ENCODE measurements around the gene H2BW2. TPM values are rescaled to one million over a fixed set of nuclear protein-coding genes. Genes with fewer than 3 reads are reported as not detected.
"Not testable (repeated sequence)": the region's sequence is repeated elsewhere in the genome, so short reads cannot be mapped to it uniquely, and the experiment has no call there.

Gene H2BW2
- total RNA-seq, result not detected
- polyA plus RNA-seq, result not detected
- long read RNA-seq, donor 1, result 0 reads
- long read RNA-seq, donor 2, result 0 reads

GRCh38 chrX:104039689-104040505, at the start of gene H2BW2:
TSS of gene H2BW2 (plus strand) at chrX:104039956. CDS start at chrX:104039995, 39 bp downstream.
- Histone ChIP-seq H3K27ac (ENCODE audit: low read depth in 1 of 2, low read length in 2 of 2) (no peak within 1 kb of the TSS), H3K4me3 (ENCODE audit: low read length in 2 of 2) (no peak within 1 kb of the TSS), H3K27me3 (ENCODE audit: control insufficient read depth in 1 of 2, insufficient read depth in 2 of 2, low read length in 1 of 2) (no peaks in the 10 kb centered on the region), H3K36me3 (ENCODE audit: control insufficient read depth in 1 of 2, insufficient read depth in 2 of 2, low read length in 1 of 2) (no peaks in the 10 kb centered on the region), H3K4me1 (ENCODE audit: control insufficient read depth in 1 of 2, insufficient read depth in 2 of 2, low read length in 2 of 2) (no peaks in the 10 kb centered on the region), H3K9me3 (ENCODE audit: control insufficient read depth, low read length) (no peaks in the 10 kb centered on the region)
- 90 to 95% methylated on average over 39 of the region's 39 CpGs for WGBS, 2 donors
- intact Hi-C loops (cut with DNase I), result no loop called here
- ATAC-seq (ENCODE audit: low FRiP score) (no peak), DNase-seq (no peak)

GRCh38 chrX:103999234-103999633, 40.5 kb upstream of the H2BW2 start:
- no peaks in the 10 kb centered on the region for H3K9me3 ChIP-seq (ENCODE audit: control insufficient read depth, low read length)
- H3K36me3 ChIP-seq (ENCODE audit: control insufficient read depth in 1 of 2, insufficient read depth in 2 of 2, low read length in 1 of 2), result no peaks in the 10 kb centered on the region
- no peak overlapping the region for H3K27ac ChIP-seq (ENCODE audit: low read depth in 1 of 2, low read length in 2 of 2)
- ATAC-seq (ENCODE audit: low FRiP score) (no peak), DNase-seq (no peak)
- no peak overlapping the region for H3K4me3 ChIP-seq (ENCODE audit: low read length in 2 of 2)
- H3K4me1 ChIP-seq (ENCODE audit: control insufficient read depth in 1 of 2, insufficient read depth in 2 of 2, low read length in 2 of 2), result no peaks in the 10 kb centered on the region
- 56 to 70% methylated on average over 5 of the region's 5 CpGs for WGBS, 2 donors
- no peaks in the 10 kb centered on the region for H3K27me3 ChIP-seq (ENCODE audit: control insufficient read depth in 1 of 2, insufficient read depth in 2 of 2, low read length in 1 of 2)
- intact Hi-C loops (cut with DNase I), result no loop called here

- no peaks in the 10 kb centered on the region for H3K9me3 ChIP-seq (ENCODE audit: control insufficient read depth, low read length)
- DNase-seq, result no peak
- no peaks in the 10 kb centered on the region for H3K36me3 ChIP-seq (ENCODE audit: control insufficient read depth in 1 of 2, insufficient read depth in 2 of 2, low read length in 1 of 2)
- no peaks in the 10 kb centered on the region for H3K27me3 ChIP-seq (ENCODE audit: control insufficient read depth in 1 of 2, insufficient read depth in 2 of 2, low read length in 1 of 2)
- no peak for ATAC-seq (ENCODE audit: low FRiP score)
- no peak overlapping the region for H3K27ac ChIP-seq (ENCODE audit: low read depth in 1 of 2, low read length in 2 of 2)
- intact Hi-C loops (cut with DNase I), result no loop called here
- no peak overlapping the region for H3K4me3 ChIP-seq (ENCODE audit: low read length in 2 of 2)
- H3K4me1 ChIP-seq (ENCODE audit: control insufficient read depth in 1 of 2, insufficient read depth in 2 of 2, low read length in 2 of 2), result no peaks in the 10 kb centered on the region
- 66 to 71% methylated on average over 5 of the region's 5 CpGs for WGBS, 2 donors
Observed at GRCh38 chrX:104008831-104009230, 30.9 kb upstream of the H2BW2 start.

GRCh38 chrX:104013158-104013557, 26.6 kb upstream of the H2BW2 start:
- no peak overlapping the region for H3K27ac ChIP-seq (ENCODE audit: low read depth in 1 of 2, low read length in 2 of 2)
- H3K4me1 ChIP-seq (ENCODE audit: control insufficient read depth in 1 of 2, insufficient read depth in 2 of 2, low read length in 2 of 2), result no peaks in the 10 kb centered on the region
- intact Hi-C loops (cut with DNase I), result no loop called here
- WGBS, 2 donors, result 89 to 96% methylated on average over 24 of the region's 24 CpGs
- no peak overlapping the region for H3K4me3 ChIP-seq (ENCODE audit: low read length in 2 of 2)
- H3K36me3 ChIP-seq (ENCODE audit: control insufficient read depth in 1 of 2, insufficient read depth in 2 of 2, low read length in 1 of 2), result no peaks in the 10 kb centered on the region
- DNase-seq, result no peak
- ATAC-seq (ENCODE audit: low FRiP score), result no peak
- no peaks in the 10 kb centered on the region for H3K27me3 ChIP-seq (ENCODE audit: control insufficient read depth in 1 of 2, insufficient read depth in 2 of 2, low read length in 1 of 2)
- H3K9me3 ChIP-seq (ENCODE audit: control insufficient read depth, low read length), result no peaks in the 10 kb centered on the region

- intact Hi-C loops (cut with DNase I), result no loop called here
- H3K4me3 ChIP-seq (ENCODE audit: low read length in 2 of 2), result no peak within 1 kb of the TSS
- H3K4me1 ChIP-seq (ENCODE audit: control insufficient read depth in 1 of 2, insufficient read depth in 2 of 2, low read length in 2 of 2), result no peaks in the 10 kb centered on the region
- H3K9me3 ChIP-seq (ENCODE audit: control insufficient read depth, low read length), result no peaks in the 10 kb centered on the region
- no peaks in the 10 kb centered on the region for H3K27me3 ChIP-seq (ENCODE audit: control insufficient read depth in 1 of 2, insufficient read depth in 2 of 2, low read length in 1 of 2)
- DNase-seq (no peak), ATAC-seq (ENCODE audit: low FRiP score) (no peak)
- H3K36me3 ChIP-seq (ENCODE audit: control insufficient read depth in 1 of 2, insufficient read depth in 2 of 2, low read length in 1 of 2), result no peaks in the 10 kb centered on the region
- WGBS, 2 donors, result 88 to 92% methylated on average over 20 of the region's 20 CpGs
- no peak within 1 kb of the TSS for H3K27ac ChIP-seq (ENCODE audit: low read depth in 1 of 2, low read length in 2 of 2)
Observed at GRCh38 chrX:104013606-104014005, 26.1 kb upstream of the H2BW2 start, which contains the start of gene H2BW1. TSS of gene H2BW1 (minus strand) at chrX:104013708. CDS start at chrX:104013576, 132 bp downstream.

- H3K27ac ChIP-seq (ENCODE audit: low read depth in 1 of 2, low read length in 2 of 2); H3K9me3 ChIP-seq (ENCODE audit: control insufficient read depth, low read length); ATAC-seq (ENCODE audit: low FRiP score); H3K36me3 ChIP-seq (ENCODE audit: control insufficient read depth in 1 of 2, insufficient read depth in 2 of 2, low read length in 1 of 2); H3K27me3 ChIP-seq (ENCODE audit: control insufficient read depth in 1 of 2, insufficient read depth in 2 of 2, low read length in 1 of 2); H3K4me3 ChIP-seq (ENCODE audit: low read length in 2 of 2); intact Hi-C loops (cut with DNase I); H3K4me1 ChIP-seq (ENCODE audit: control insufficient read depth in 1 of 2, insufficient read depth in 2 of 2, low read length in 2 of 2); DNase-seq: not testable (repeated sequence)
- WGBS, 2 donors, result 62 to 73% methylated on average over 8 of the region's 8 CpGs
Observed at GRCh38 chrX:104015576-104015975, 24.2 kb upstream of the H2BW2 start.

GRCh38 chrX:104018126-104018525, 21.6 kb upstream of the H2BW2 start:
- Histone ChIP-seq H3K27me3 (ENCODE audit: control insufficient read depth in 1 of 2, insufficient read depth in 2 of 2, low read length in 1 of 2) (no peaks in the 10 kb centered on the region), H3K27ac (ENCODE audit: low read depth in 1 of 2, low read length in 2 of 2) (no peak overlapping the region), H3K4me1 (ENCODE audit: control insufficient read depth in 1 of 2, insufficient read depth in 2 of 2, low read length in 2 of 2) (no peaks in the 10 kb centered on the region), H3K4me3 (ENCODE audit: low read length in 2 of 2) (no peak overlapping the region), H3K36me3 (ENCODE audit: control insufficient read depth in 1 of 2, insufficient read depth in 2 of 2, low read length in 1 of 2) (no peaks in the 10 kb centered on the region), H3K9me3 (ENCODE audit: control insufficient read depth, low read length) (no peaks in the 10 kb centered on the region)
- WGBS, 2 donors, result 79 to 90% methylated on average over 11 of the region's 11 CpGs
- intact Hi-C loops (cut with DNase I), result no loop called here
- no peak for ATAC-seq (ENCODE audit: low FRiP score)
- DNase-seq, result no peak

- H3K27me3 ChIP-seq (ENCODE audit: control insufficient read depth in 1 of 2, insufficient read depth in 2 of 2, low read length in 1 of 2), result no peaks in the 10 kb centered on the region
- WGBS, 2 donors, result 87 to 89% methylated on average over 4 of the region's 4 CpGs
- ATAC-seq (ENCODE audit: low FRiP score), result no peak
Observed at GRCh38 chrX:104041003-104041402, 1.2 kb downstream of the H2BW2 start.

GRCh38 chrX:104045642-104046041, 5.9 kb downstream of the H2BW2 start:
- Histone ChIP-seq H3K27me3 (ENCODE audit: control insufficient read depth in 1 of 2, insufficient read depth in 2 of 2, low read length in 1 of 2) (no peaks in the 10 kb centered on the region), H3K36me3 (ENCODE audit: control insufficient read depth in 1 of 2, insufficient read depth in 2 of 2, low read length in 1 of 2) (no peaks in the 10 kb centered on the region), H3K27ac (ENCODE audit: low read depth in 1 of 2, low read length in 2 of 2) (no peak overlapping the region), H3K4me3 (ENCODE audit: low read length in 2 of 2) (no peak overlapping the region), H3K4me1 (ENCODE audit: control insufficient read depth in 1 of 2, insufficient read depth in 2 of 2, low read length in 2 of 2) (no peaks in the 10 kb centered on the region), H3K9me3 (ENCODE audit: control insufficient read depth, low read length) (no peaks in the 10 kb centered on the region)
- intact Hi-C loops (cut with DNase I), result no loop called here
- ATAC-seq (ENCODE audit: low FRiP score) (no peak), DNase-seq (no peak)
- 75 to 84% methylated on average over 5 of the region's 5 CpGs for WGBS, 2 donors

More at GRCh38 chrX:104041003-104041402, 1.2 kb downstream of the H2BW2 start:
- intact Hi-C loops (cut with DNase I), result no loop called here
- no peaks in the 10 kb centered on the region for H3K4me1 ChIP-seq (ENCODE audit: control insufficient read depth in 1 of 2, insufficient read depth in 2 of 2, low read length in 2 of 2)
- H3K4me3 ChIP-seq (ENCODE audit: low read length in 2 of 2), result no peak overlapping the region
- DNase-seq, result no peak
- no peak overlapping the region for H3K27ac ChIP-seq (ENCODE audit: low read depth in 1 of 2, low read length in 2 of 2)
- no peaks in the 10 kb centered on the region for H3K9me3 ChIP-seq (ENCODE audit: control insufficient read depth, low read length)
- no peaks in the 10 kb centered on the region for H3K36me3 ChIP-seq (ENCODE audit: control insufficient read depth in 1 of 2, insufficient read depth in 2 of 2, low read length in 1 of 2)

All from aorta (tissue), 5 donors.